Heart left ventricle (tissue), 16 donors: ENCODE data around the gene CELF6. TPM values are rescaled to one million over a fixed set of nuclear protein-coding genes. Genes with fewer than 3 reads are reported as not detected.

Experiments
- ATAC-seq, 4 donors: fragments of 200-7000 bp; cut with Tn5 transposase; one replicate each; pipeline ENCODE4 v1.9.1; 2020 to 2022; ENCODE audit warnings: moderate library complexity in 4 of 4, mild to moderate bottlenecking in 3 of 4, moderate number of reproducible peaks in 1 of 4
- DNase-seq, 5 donors: peaks; one replicate each; pipeline ENCODE4 v3.0.0-alpha.2; 2020
- H3K27ac ChIP-seq, 12 donors: fragments of 200-600 bp; sonication (generic) in 4 of 12; one replicate each; pipeline versions ENCODE4 v1.5.0 to v1.8.0; 2016 to 2022; ENCODE audit warnings: mild to moderate bottlenecking in 2 of 12
- H3K27me3 ChIP-seq, 9 donors: fragments of 200-600 bp; sonication (generic) in 2 of 9; one replicate each; pipeline versions ENCODE4 v1.5.1 to v1.8.0; 2016 to 2022; ENCODE audit warnings: mild to moderate bottlenecking in 3 of 9
- H3K36me3 ChIP-seq, 9 donors: fragments of 200-600 bp; sonication (generic) in 2 of 9; one replicate each; pipeline versions ENCODE4 v1.5.0 to v1.8.0; 2018 to 2022; ENCODE audit warnings: mild to moderate bottlenecking in 2 of 9
- H3K4me1 ChIP-seq, 12 donors: fragments of 200-600 bp; sonication (generic) in 4 of 12; one replicate each; pipeline versions ENCODE4 v1.5.0 to v1.8.0; 2016 to 2022; ENCODE audit warnings: mild to moderate bottlenecking in 3 of 12
- H3K4me3 ChIP-seq, 12 donors: fragments of 200-600 bp; sonication (generic) in 4 of 12; one replicate each; pipeline versions ENCODE4 v1.5.0 to v1.8.0; 2017 to 2022; ENCODE audit warnings: mild to moderate bottlenecking in 9 of 12, moderate library complexity in 4 of 12
- H3K9me3 ChIP-seq, 12 donors: fragments of 200-600 bp; sonication (generic) in 4 of 12; one replicate each; pipeline versions ENCODE4 v1.5.0 to v1.8.0; 2016 to 2022; ENCODE audit warnings: mild to moderate bottlenecking in 1 of 12
- POLR2A ChIP-seq, 2 donors: fragments of 450-650 bp; IDR thresholded peaks; one replicate each; pipeline ENCODE4 v1.6.1; 2017; ENCODE audit warnings: antibody characterized with exemption in 2 of 2, mild to moderate bottlenecking in 2 of 2, moderate library complexity in 2 of 2
- WGBS, 4 donors: extraction: QIAGEN DNeasy Blood & Tissue Kit in 2 of 4; methylation state at CpG; one replicate each; pipeline versions ENCODE4 v1.1.5 to v1.1.7; 2013 to 2018; 5-methylcytosine and 5-hydroxymethylcytosine counted together
- intact Hi-C, 10 donors: fragments of 100-400 bp; cut with DNase I; formaldehyde crosslinking; loops; one replicate each; pipeline versions ENCODE4 v1.11.1 to v1.14.2; 2022
- polyA plus RNA-seq, 2 donors: library from polyadenylated mRNA; stranded (reverse); fragments of 200-250 nt; gene quantifications; one replicate each; pipeline ENCODE4 v1.2.3, GENCODE V29; 2013
- total RNA-seq, 9 donors: library from RNA; depleted of rRNA in 2 of 9; stranded (reverse); fragments of >200 nt in 2 of 9; fragmentation: NEBNext Ultra II Directional in 3 of 9; extraction: Animal tissue kit (Norgen Biotek cat#: 25700) in 3 of 9; gene quantifications; one replicate each; pipeline versions ENCODE4 v1.1.0 to v1.2.4, GENCODE V29; 2016 to 2023
- TF ChIP-seq, protein P1 (sequence below), 12 donors: fragments of 200-600 bp; sonication (generic) in 4 of 12; IDR thresholded peaks; one replicate each; pipeline versions ENCODE4 v1.5.0 to v1.8.0; 2018 to 2022; ENCODE audit warnings: antibody characterized with exemption in 12 of 12, mild to moderate bottlenecking in 5 of 12
- donor health status: ischemic (EF 13 %, LVEDD 7.1; RV severe dilation, severe dysfunction).
- donor health status: healthy with polysubstance abuse.
- donor health status: DM: no; HTN: yes; CAD: no.
- donor health status: DM: no; HTN: no; CAD: no.
- donor health status: ischemic (EF 25% LVEDD 6.9; RV normal size, moderate dysfunction).
- donor health status: ischemic (EF 25% LVEDD 5.7; RV mildly dilated, moderate dysfunction).
- donor health status: healthy.
- donor health status: DM: yes; HTN: yes; CAD: no.
- donor health status: ischemic (EF 35%, LVEDD 5.7; RV mildly dilated, moderate dysfunction).
- donor health status: nonischemic (EF 11% LVEDD 7.7; RV severe dilation, severe dysfunction).
- donor health status: DM: yes; HTN: yes; CAD: no.
- donor health status: PGD.
- donor health status: ischemic (EF 29% LVEDD 5.4; RV normal size, mild dysfunction).
- donor health status: nonischemic (EF 23%, LVEDD 6.1; RV moderate dilation, normal function).

The CELF6 gene
- total and polyA plus RNA-seq, 11 donors: 0.31 to 1.4 (median 0.87) TPM

DNA sequence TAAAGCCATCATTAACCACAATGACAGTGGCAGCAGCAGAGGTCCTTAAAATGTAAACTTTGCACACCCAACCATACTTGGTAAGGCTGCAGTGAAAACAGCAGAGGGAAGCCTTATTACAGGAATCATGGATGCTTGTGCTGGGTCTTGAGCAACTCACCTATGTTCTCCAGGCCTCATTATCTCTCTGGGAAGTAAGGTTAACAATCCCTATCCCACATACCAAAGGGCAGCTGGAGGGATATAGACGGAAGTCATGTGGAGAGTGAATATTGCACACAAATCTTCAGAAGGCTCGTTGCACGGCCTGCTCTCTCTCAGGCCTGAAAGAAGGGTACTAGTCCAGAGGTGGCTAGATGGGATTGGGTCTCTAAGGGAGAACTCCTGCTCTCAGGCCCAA is 25.8 kb upstream of the CELF6 start:
- 81 to 96% (median 90%) methylated on average over 3 of the region's 3 CpGs for WGBS, 4 donors
- Histone ChIP-seq H3K36me3 (peaks cover 0 to 96% (median 85%) of the 10 kb centered on the region in 9 donors), H3K4me3 (no peak overlapping the region), H3K4me1 (no peaks in the 10 kb centered on the region), H3K27me3 (no peaks in the 10 kb centered on the region), H3K27ac (no peak overlapping the region), H3K9me3 (no peaks in the 10 kb centered on the region)
- TF ChIP-seq, protein P1, sequence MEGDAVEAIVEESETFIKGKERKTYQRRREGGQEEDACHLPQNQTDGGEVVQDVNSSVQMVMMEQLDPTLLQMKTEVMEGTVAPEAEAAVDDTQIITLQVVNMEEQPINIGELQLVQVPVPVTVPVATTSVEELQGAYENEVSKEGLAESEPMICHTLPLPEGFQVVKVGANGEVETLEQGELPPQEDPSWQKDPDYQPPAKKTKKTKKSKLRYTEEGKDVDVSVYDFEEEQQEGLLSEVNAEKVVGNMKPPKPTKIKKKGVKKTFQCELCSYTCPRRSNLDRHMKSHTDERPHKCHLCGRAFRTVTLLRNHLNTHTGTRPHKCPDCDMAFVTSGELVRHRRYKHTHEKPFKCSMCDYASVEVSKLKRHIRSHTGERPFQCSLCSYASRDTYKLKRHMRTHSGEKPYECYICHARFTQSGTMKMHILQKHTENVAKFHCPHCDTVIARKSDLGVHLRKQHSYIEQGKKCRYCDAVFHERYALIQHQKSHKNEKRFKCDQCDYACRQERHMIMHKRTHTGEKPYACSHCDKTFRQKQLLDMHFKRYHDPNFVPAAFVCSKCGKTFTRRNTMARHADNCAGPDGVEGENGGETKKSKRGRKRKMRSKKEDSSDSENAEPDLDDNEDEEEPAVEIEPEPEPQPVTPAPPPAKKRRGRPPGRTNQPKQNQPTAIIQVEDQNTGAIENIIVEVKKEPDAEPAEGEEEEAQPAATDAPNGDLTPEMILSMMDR (IDR thresholded peaks at IDR 0.05): no peak
- TF ChIP-seq POLR2A (IDR thresholded peaks at IDR 0.05): no peak
- ATAC-seq (no peak), DNase-seq (no peak)
- intact Hi-C loops: loop anchor here in 2 of 10 donors (10.0 kb wide), 2 partner anchors 189 to 259 kb away; no protein-coding TSS in a partner anchor

DNA sequence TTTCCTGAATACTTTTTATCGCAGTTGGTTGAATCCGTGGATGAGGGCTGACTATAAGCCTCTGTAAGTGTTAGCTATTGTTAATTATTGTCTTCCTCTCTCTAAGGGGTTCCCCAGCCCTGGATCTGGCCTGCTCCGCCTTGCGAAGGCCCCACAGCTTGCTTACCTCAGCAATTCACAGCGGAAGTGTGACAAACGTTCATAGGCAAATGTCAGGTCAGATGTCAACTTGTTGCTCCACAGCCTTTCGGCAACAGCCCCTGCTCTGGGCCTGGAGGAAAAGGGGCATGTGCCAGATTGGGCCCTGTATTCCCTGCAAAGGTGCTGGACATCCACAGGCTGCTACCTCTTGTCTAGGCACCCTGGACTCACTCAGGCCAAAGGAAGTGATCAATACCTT is 25.3 kb upstream of the CELF6 start:
- 81 to 91% (median 87%) methylated on average over 7 of the region's 7 CpGs for WGBS, 4 donors
- ATAC-seq: no peak
- peaks cover 0 to 91% (median 79%) of the 10 kb centered on the region in 9 donors for H3K36me3 ChIP-seq
- no peak for DNase-seq
- intact Hi-C loops: loop anchor here in 2 of 10 donors (10.0 kb wide), 2 partner anchors 190 to 260 kb away; no protein-coding TSS in a partner anchor
- no peak overlapping the region for H3K27ac ChIP-seq
- no peaks in the 10 kb centered on the region for H3K9me3 ChIP-seq
- TF ChIP-seq, protein P1 (IDR thresholded peaks at IDR 0.05): no peak
- no peak for TF ChIP-seq POLR2A (IDR thresholded peaks at IDR 0.05)
- peaks cover 0 to 2% (median 0%) of the 10 kb centered on the region in 12 donors for H3K4me1 ChIP-seq
- H3K4me3 ChIP-seq: no peak overlapping the region
- no peaks in the 10 kb centered on the region for H3K27me3 ChIP-seq

DNA sequence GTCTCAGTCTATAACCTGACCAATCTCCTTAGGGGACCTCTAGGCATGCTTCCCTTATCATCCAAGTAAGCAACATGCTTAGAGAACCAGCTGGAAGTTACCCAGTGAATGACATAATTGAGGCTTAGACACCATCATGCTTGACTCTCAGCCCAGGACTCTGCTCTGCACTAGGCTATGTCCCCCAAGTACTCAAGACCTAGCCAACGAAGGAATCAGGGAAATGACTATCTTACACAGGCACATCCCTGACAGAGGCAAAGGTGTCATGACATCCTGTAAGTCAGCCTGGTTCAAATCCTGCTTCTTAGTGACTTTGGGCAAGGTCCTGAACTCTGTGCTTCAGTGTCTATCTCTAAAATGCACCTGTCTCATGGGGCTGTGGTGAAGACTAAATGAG is 24.6 kb upstream of the CELF6 start:
- no peaks in the 10 kb centered on the region for H3K27me3 ChIP-seq
- H3K4me3 ChIP-seq: no peak overlapping the region
- no peak overlapping the region for H3K27ac ChIP-seq
- WGBS, 4 donors: 33 to 95% (median 89%) methylated on average over 1 of the region's 1 CpG
- H3K9me3 ChIP-seq: no peaks in the 10 kb centered on the region
- H3K4me1 ChIP-seq: peaks cover 0 to 8% (median 0%) of the 10 kb centered on the region in 12 donors
- DNase-seq (no peak), ATAC-seq (no peak)
- intact Hi-C loops: loop anchor here in 2 of 10 donors (10.0 kb wide), 2 partner anchors 190 to 260 kb away; no protein-coding TSS in a partner anchor
- TF ChIP-seq, protein P1 (IDR thresholded peaks at IDR 0.05): no peak
- no peak for TF ChIP-seq POLR2A (IDR thresholded peaks at IDR 0.05)
- peaks cover 0 to 84% (median 74%) of the 10 kb centered on the region in 9 donors for H3K36me3 ChIP-seq

DNA sequence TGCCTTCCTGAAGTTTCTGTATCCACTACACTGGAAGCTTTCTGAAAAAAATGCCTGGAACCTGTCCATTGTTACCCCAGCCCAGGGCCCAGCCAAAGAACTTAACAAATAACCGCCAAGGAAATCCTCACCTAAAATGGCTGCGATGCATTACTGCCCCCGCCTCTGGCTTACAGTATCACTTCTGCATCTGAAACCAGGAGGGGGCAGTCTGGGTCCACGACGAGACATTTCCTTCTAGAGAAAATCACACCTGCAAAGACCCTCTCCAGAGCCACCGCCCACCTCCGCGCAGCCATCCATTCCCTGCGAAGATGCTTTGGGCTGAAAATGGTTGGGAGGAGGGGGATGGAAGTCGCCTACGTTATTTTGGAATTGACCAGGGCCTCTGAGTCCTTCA is 22.4 kb upstream of the CELF6 start:
- ATAC-seq: no peak

More for the DNA sequence above, 22.4 kb upstream of the CELF6 start:
- Histone ChIP-seq H3K36me3 (peaks cover 0 to 69% (median 58%) of the 10 kb centered on the region in 9 donors), H3K4me3 (no peak overlapping the region), H3K4me1 (peaks cover 0 to 21% (median 0%) of the 10 kb centered on the region in 12 donors), H3K27me3 (no peaks in the 10 kb centered on the region), H3K27ac (no peak overlapping the region), H3K9me3 (no peaks in the 10 kb centered on the region)
- intact Hi-C loops: loop anchor here in 2 of 10 donors (10.0 kb wide), 2 partner anchors 192 to 262 kb away; no protein-coding TSS in a partner anchor
- WGBS, 4 donors: 47 to 66% (median 53%) methylated on average over 11 of the region's 11 CpGs
- TF ChIP-seq POLR2A (IDR thresholded peaks at IDR 0.05): no peak
- TF ChIP-seq, protein P1 (IDR thresholded peaks at IDR 0.05): peak in 11 of 12 donors; percentile 24 to 54 (median 41)
- DNase-seq: no peak
